PC-3 (cell line): ENCODE results near the gene PFAS. TPM values are rescaled to one million over a fixed set of nuclear protein-coding genes. Genes with fewer than 3 reads are reported as not detected.
A peak's percentile ranks its signal among the peaks of the same experiment; 100 is the strongest.

ENCODE experiments used
- ATAC-seq: fragments of 200-7000 bp; cut with Tn5 transposase; 2 replicates; pipeline ENCODE4 v1.9.1; 2020; ENCODE audit warnings: mild to moderate bottlenecking, moderate library complexity
- BruUV-seq: library from RNA; stranded (reverse); fragments of 400-500 nt; replicated peaks from 2 replicates; lab custom pipeline; 2021; lab: Mats Ljungman, UMichigan
- CTCF ChIA-PET: fragments of 300-600 bp; sonication (Branson Sonifier 250); formaldehyde crosslinking; loops from one replicate; lab custom pipeline; 2022; ENCODE audit warnings: antibody characterized with exemption; lab: Charles Lee
- POLR2A ChIA-PET: fragments of 300-600 bp; sonication (Branson Sonifier 250); formaldehyde crosslinking; loops from one replicate; lab custom pipeline; 2022; ENCODE audit warnings: antibody characterized with exemption; ENCODE audit not compliant: unreplicated experiment; lab: Charles Lee
- DNase-seq: peaks from one replicate; pipeline ENCODE4 v3.0.0-alpha.2; 2015
- H2AFZ ChIP-seq: fragments of 300-600 bp; sonication (generic); 2 replicates; pipeline ENCODE4 v1.6.0; 2016; ENCODE audit warnings: antibody characterized with exemption, low read length
- H3F3A ChIP-seq: fragments of 300-600 bp; sonication (generic); one replicate; pipeline ENCODE4 v1.6.0; 2017; ENCODE audit warnings: antibody characterized with exemption, low read length, control low read depth, mild to moderate bottlenecking; ENCODE audit not compliant: unreplicated experiment
- H3K27ac ChIP-seq: fragments of 300-600 bp; sonication (generic); 2 replicates; pipeline ENCODE4 v1.5.1; 2016; ENCODE audit warnings: mild to moderate bottlenecking, low read length
- H3K27me3 ChIP-seq: fragments of 300-600 bp; sonication (generic); 2 replicates; pipeline ENCODE4 v1.6.1; 2016; ENCODE audit warnings: low read length, mixed read lengths
- H3K36me3 ChIP-seq: fragments of 300-600 bp; sonication (generic); 2 replicates; pipeline ENCODE4 v1.6.1; 2016; ENCODE audit warnings: low read depth, mixed run types, low read length, mixed read lengths
- H3K4me1 ChIP-seq: fragments of 300-600 bp; sonication (generic); 2 replicates; pipeline ENCODE4 v1.5.1; 2016; ENCODE audit warnings: low read length; ENCODE audit not compliant: insufficient read depth
- H3K4me2 ChIP-seq: fragments of 300-600 bp; sonication (generic); 2 replicates; pipeline ENCODE4 v1.6.0; 2016; ENCODE audit warnings: low read length
- H3K4me3 ChIP-seq: fragments of 300-600 bp; sonication (generic); 2 replicates; pipeline ENCODE4 v1.5.1; 2016; ENCODE audit warnings: mild to moderate bottlenecking, low read length, mixed read lengths
- H3K79me2 ChIP-seq: fragments of 300-600 bp; sonication (generic); 2 replicates; pipeline ENCODE4 v1.6.1; 2017; ENCODE audit warnings: low read length, mixed read lengths
- H3K9ac ChIP-seq: fragments of 300-600 bp; sonication (generic); 2 replicates; pipeline ENCODE4 v1.6.0; 2016; ENCODE audit warnings: mild to moderate bottlenecking, low read length
- H3K9me2 ChIP-seq: fragments of 300-600 bp; sonication (generic); replicated peaks from 2 replicates; pipeline ENCODE4 v1.6.1; 2016; ENCODE audit warnings: mixed run types, low read length, mixed read lengths
- H3K9me3 ChIP-seq: fragments of 300-600 bp; sonication (generic); 2 replicates; pipeline ENCODE4 v1.6.1; 2016; ENCODE audit warnings: low read length, mixed read lengths
- H4K20me1 ChIP-seq: fragments of 300-600 bp; sonication (generic); 2 replicates; pipeline ENCODE4 v1.6.1; 2016; ENCODE audit warnings: low read length, mixed read lengths
- CTCF ChIP-seq: fragments of 300-600 bp; sonication (generic); conservative IDR thresholded peaks from 2 replicates; pipeline ENCODE4 v1.5.1; 2017; ENCODE audit warnings: antibody characterized with exemption, low read depth, mild to moderate bottlenecking, low read length
- EZH2 ChIP-seq: fragments of 300-600 bp; sonication (generic); IDR thresholded peaks from one replicate; pipeline ENCODE4 v1.6.1; 2017; ENCODE audit warnings: antibody characterized with exemption, mild to moderate bottlenecking, low read length; ENCODE audit not compliant: unreplicated experiment
- EZH2phosphoT487 ChIP-seq: fragments of 300-600 bp; sonication (generic); IDR thresholded peaks from 2 replicates; pipeline ENCODE4 v1.6.1; 2018; ENCODE audit warnings: mild to moderate bottlenecking, antibody characterized with exemption, low read length, borderline replicate concordance
- intact Hi-C: fragments of 100-400 bp; cut with micrococcal nuclease; formaldehyde crosslinking; loops from 2 replicates; pipeline ENCODE4 v1.9.0; 2023
- total RNA-seq: library from RNA; depleted of rRNA; stranded (reverse); fragments of >200 nt; gene quantifications from 2 replicates; pipeline ENCODE4 v1.2.3, GENCODE V29; 2014

The PFAS gene
- total RNA-seq, 1 experiment from 2014 or later = 29.0 TPM

GRCh38 chr17:8206536-8206935 is 42.6 kb upstream of the PFAS start:
- Histone ChIP-seq H3K27me3 (no peaks in the 10 kb centered on the region), H3F3A (no peaks in the 10 kb centered on the region), H3K4me2 (no peak overlapping the region), H3K9ac (no peak overlapping the region), H3K79me2 (peaks cover 35% of the 10 kb centered on the region), H3K9me3 (no peaks in the 10 kb centered on the region), H3K9me2 (no peaks in the 10 kb centered on the region), H2AFZ (no peak overlapping the region), H3K4me3 (no peak overlapping the region), H3K36me3 (peaks cover 22% of the 10 kb centered on the region), H3K4me1 (peaks cover 13% of the 10 kb centered on the region), H4K20me1 (peaks cover 16% of the 10 kb centered on the region), H3K27ac (no peak overlapping the region)
- no peak for ATAC-seq
- DNase-seq = no peak
- BruUV-seq = no TSS peak
- CTCF ChIA-PET = no interaction called here
- TF ChIP-seq CTCF = no peak
- no peak for TF ChIP-seq EZH2
- no peak for TF ChIP-seq EZH2phosphoT487
- intact Hi-C loops = no loop called here
- POLR2A ChIA-PET = no interaction called here

- Histone ChIP-seq H4K20me1 (peaks cover 16% of the 10 kb centered on the region), H3K9me2 (no peaks in the 10 kb centered on the region), H3K36me3 (peaks cover 16% of the 10 kb centered on the region), H3K27ac (peak within 1 kb of the TSS; percentile 87), H3K4me3 (peak within 1 kb of the TSS; percentile 88), H3K79me2 (peaks cover 35% of the 10 kb centered on the region), H3K4me1 (peaks cover 13% of the 10 kb centered on the region), H3K4me2 (peak within 1 kb of the TSS; percentile 93), H3F3A (no peaks in the 10 kb centered on the region), H3K27me3 (no peaks in the 10 kb centered on the region), H3K9ac (peak within 1 kb of the TSS; percentile 92), H3K9me3 (no peaks in the 10 kb centered on the region), H2AFZ (peak within 1 kb of the TSS; percentile 85)
- DNase-seq (peak; percentile 95), ATAC-seq (peak; percentile 94)
- ChIA-PET POLR2A (interaction anchor here (0.6 kb wide), 1 partner anchor 627 kb away, joined by 4 read pairs; the partner anchor contains the start of gene MPDU1), CTCF (interaction anchor here (0.6 kb wide), 1 partner anchor 11 kb away, joined by 3 read pairs; no protein-coding TSS in a partner anchor)
- intact Hi-C loops = no loop called here
- TF ChIP-seq EZH2phosphoT487 (no peak), EZH2 (no peak), CTCF (no peak)
- BruUV-seq = TSS peak; percentile 89
Measured at GRCh38 chr17:8209907-8210760, 39.0 kb upstream of the PFAS start, which contains the start of gene AURKB. Gene AURKB (minus strand): TSS chr17:8210575. CDS start chr17:8210224, 351 bp downstream.
